ENCODE results near the gene ISL1.

DNA sequence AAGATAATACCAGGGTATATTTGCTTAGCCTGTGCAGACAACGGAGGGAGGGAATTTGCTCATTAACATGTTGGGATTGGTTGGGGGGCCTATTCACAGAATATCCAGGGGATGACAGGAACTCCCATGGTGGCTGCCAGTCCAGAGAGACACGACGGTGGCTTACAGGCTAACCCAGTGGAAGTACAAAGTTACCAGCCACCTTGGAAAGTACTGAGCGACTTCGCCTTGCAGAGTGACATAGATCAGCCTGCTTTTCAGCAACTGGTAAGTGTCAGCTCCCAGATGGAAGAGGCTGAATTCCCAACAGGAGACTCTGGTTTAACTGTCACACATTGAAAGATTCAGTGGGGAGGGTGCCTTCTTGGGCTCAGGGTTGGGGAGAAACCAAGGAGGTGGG, 7.9 kb downstream of the ISL1 start:
- no peak for TF ChIP-seq POLR2AphosphoS5 (IDR thresholded peaks at IDR 0.05; ENCODE audit: low read depth, low read length)
- no peak for TF ChIP-seq REST (IDR thresholded peaks at IDR 0.05; ENCODE audit: insufficient read depth in 1 of 2, low read depth in 2 of 2, low read length in 2 of 2)
- no peak for TF ChIP-seq TAF1 (IDR thresholded peaks at IDR 0.05; ENCODE audit: borderline replicate concordance, insufficient read depth, low read length)
- no peak for TF ChIP-seq SIN3A (IDR thresholded peaks at IDR 0.05; ENCODE audit: borderline replicate concordance, insufficient read depth, low read length)
